Measurements from ENCODE around the gene WBP1L.
A peak's percentile ranks its signal among the peaks of the same experiment; 100 is the strongest.
"Not testable (repeated sequence)": the region's sequence is repeated elsewhere in the genome, so short reads cannot be mapped to it uniquely, and the experiment has no call there.

Gene WBP1L

DNA sequence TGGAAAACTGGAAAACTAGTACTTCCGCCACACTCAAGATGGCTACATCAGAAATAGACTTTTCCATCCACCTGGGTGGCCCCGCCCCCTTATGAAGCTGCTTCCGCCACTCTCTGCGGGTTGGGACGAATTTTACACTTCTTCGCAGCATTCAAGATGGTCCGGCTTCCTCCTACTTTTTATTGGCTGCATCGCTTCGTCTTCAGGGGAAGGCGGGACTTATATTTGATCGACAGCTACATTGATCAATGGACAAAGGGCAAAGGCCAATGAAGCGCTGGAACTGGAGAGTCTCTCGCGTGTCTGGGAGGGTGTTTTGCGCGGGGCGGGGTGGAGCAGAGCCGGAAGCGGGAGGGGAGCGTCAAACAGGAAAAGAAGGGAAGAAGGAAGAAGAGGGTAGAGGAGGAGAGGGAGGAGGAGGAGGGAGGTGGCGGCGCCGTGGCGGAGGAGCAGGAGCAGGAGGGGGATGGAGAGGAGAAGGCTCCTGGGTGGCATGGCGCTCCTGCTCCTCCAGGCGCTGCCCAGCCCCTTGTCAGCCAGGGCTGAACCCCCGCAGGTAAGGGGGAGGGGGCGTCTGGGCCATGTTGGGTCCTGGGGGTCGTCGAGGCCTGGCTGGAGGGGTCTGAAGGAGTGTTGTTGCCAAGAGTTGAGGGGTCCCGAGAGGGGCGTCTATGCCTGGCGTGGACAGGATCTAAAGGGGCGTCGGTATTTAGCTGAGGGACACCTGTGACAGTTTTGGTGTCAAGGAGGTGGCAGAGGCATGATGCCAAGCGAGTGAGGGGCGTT, at the start of gene WBP1L:
TSS of gene WBP1L (plus strand) at position 361 of the 786 bp plus-strand sequence. CDS start at position 467, 106 bp downstream.
- peak; percentile 89 to 92 for DNase-seq (ENCODE audit: low read depth in 2 of 2)

DNA sequence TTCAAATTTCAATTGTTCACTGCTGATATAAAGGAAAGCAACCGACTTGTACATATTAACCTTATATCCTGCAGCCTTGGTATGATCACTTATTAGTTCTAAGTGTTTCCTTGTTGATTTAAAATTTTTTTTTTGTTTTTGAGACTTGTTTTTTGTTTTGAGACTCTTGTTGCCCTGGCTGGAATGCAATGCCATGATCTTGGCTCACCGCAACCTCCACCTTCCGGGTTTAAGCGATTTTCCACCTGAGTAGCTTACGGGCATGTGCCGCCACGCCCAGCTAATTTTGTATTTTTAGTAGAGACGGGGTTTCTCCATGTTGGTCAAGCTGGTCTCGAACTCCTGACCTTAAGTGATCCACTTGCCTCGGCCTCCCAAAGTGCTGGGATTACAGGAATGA, 48.3 kb upstream of the WBP1L start:
- not testable (repeated sequence) for DNase-seq (ENCODE audit: low read depth in 2 of 2)

DNA sequence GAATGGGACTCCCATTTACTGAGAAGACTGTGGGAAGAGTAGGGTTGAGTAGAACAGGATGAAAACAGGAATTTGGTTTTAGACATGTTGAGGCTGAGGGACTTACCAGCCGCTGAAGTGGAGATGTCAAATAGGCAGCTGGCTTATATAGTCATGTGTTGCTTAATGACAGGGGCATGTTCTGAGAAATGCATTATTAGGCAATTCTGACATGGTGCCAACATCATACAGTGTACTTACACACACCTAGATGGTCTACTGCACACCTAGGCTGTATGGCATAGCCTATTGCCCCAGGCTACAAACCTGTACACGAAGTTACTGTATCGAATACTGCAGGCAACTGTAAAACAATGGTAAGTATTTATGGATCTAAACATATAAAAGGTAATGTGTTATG, 47.0 kb upstream of the WBP1L start:
- DNase-seq (ENCODE audit: low read depth in 2 of 2) = no peak

DNA sequence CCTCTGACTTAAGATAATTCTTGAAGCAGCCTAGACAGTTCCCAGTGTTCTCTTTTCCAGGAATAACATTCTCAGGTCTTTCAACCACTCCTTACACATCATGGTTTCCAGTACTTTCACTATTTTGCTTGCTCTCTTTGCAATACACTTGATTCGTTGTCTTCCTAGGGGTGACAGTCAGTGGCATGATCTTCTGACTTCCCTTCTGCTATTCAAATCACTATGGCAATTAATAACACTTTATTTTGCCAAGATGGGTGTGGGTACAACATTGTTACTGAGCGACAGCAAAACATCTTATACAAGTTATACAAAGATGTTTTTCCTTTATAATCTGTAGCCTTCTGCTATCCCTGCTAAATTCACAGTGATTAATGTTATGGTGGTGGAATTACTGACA, 44.9 kb upstream of the WBP1L start:
- DNase-seq (ENCODE audit: low read depth in 2 of 2) = no peak

DNA sequence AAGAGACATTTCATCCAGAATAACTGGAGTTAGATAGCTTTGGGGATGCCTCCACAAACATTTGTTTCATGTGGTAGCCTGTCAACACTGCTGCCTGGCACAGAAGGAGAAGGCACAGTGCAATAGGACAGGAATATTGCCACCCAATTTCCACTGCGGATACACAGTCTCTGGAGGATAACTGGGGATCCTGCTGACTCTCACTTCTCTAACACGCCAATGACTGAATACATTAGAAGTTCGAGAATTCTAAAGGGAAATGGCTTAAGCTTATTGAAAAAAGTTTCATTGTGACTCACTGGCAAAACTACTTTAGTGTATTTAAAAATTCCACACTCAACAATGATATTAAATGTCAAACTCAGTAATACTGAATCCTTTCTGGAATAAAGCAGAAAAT, 42.5 kb upstream of the WBP1L start:
- DNase-seq (ENCODE audit: low read depth in 2 of 2) = no peak

DNA sequence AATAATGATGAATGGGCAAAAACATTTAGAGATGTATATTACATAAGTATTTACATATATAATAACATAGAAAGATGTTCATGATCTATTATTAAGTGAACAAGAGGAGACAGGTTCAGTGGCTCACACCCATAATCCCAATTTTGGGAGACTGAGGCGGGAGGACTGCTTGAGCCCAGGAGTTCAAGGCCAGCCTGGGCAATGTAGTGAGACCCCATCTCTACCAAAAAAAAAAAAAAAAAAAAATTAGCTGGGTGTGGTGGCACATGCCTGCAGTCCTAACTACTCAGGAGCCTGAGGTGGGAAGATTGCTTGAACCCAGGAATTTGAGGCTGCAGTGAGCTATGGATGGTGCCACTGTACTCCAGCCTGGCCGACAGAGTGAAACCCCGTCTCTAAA, 42.0 kb upstream of the WBP1L start:
- DNase-seq (ENCODE audit: low read depth in 2 of 2) = no peak

DNA sequence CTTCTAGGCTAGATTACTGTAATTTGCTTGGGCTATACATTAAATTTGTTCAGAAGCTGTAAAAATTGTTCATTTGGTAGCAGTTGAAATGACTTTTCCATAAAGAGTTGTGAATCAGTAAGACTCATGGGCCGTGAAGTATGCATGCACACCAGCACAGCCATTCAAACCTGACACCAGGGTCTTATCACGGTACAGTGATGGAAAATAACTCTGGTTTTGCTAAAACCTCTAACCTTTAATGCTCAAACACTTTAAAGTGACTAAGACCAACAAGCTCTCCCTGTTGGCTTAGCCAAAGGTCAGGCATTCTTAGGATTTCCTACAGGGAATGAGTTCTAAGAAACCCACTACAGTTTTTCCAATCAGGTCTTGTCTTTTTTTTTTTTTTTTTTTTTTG, 41.0 kb upstream of the WBP1L start:
- no peak for DNase-seq (ENCODE audit: low read depth in 2 of 2)

DNA sequence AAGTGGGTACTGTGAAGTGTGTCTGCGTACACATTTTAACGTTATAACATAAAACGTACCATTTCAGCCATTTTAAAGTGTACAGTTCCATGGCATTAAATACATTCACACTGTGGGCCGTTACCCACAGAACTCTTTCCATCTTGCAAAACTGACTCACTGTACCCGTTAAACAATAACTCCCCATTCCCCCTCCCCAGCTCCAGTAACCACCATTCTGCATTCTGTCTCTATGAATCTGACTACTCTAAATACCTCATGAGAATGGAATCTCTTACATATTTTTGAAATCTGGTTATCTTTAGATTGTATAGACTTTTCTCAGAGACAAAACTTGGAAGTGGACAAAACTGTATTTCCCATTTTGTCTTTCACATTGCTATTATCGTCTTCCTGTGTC, 38.8 kb upstream of the WBP1L start:
- DNase-seq (ENCODE audit: low read depth in 2 of 2) = no peak

DNA sequence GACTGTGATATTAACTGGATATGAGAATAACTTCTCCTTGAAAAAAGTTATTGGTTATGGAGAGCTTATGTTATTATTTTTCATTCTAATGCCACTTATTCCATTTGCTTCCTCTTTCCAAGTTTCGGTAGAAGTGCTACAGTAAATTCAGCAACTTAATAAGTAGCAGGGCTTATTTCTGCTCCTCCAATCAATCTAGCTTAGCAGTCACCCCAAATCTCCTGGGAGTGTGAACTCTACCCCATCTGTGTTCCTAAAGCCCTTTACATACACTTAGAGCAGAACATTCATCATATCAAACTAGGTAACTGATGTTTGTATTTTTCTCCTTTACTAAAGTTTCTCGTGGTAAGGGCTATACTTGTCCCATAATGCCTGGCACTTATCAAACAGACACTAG, 38.2 kb upstream of the WBP1L start:
- no peak for DNase-seq (ENCODE audit: low read depth in 2 of 2)

DNA sequence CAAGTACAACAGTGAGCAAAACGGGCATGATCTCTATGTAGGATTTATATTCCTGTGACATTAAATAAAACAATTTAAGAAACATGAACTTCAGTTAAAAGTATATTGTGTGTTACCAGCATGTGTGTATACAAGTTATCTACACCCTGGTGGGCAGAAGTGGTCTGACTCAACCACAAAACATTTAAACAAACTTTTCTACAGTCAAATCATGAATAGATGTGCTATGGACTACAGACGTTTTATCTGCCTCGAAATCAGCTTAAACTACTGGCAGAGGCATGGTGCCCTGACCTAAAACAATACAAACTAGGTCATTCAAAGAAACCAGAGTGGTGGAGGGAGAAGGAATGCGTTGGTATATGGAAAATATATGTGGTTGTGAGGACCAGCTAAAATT, 33.1 kb upstream of the WBP1L start:
- DNase-seq (ENCODE audit: low read depth in 2 of 2) = no peak

DNA sequence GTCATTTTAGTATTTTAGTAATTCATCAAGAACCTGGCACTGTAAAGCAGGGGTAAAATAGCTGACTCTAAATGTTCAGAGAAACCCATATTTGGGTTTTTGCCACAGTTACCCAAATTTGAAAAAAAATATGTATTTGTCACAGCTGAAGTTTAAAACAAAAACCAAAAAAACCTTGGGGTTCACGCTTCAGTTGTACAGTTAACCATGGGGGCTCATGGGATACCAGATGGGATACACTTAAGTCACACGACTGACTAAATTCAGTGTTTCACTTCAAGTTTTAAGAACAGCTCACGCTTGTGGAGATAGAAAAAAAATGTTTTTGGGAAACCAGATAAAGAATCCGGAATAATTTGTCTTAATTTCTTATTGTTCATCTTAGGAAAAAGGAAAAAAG, 31.7 kb upstream of the WBP1L start:
- no peak for DNase-seq (ENCODE audit: low read depth in 2 of 2)

DNA sequence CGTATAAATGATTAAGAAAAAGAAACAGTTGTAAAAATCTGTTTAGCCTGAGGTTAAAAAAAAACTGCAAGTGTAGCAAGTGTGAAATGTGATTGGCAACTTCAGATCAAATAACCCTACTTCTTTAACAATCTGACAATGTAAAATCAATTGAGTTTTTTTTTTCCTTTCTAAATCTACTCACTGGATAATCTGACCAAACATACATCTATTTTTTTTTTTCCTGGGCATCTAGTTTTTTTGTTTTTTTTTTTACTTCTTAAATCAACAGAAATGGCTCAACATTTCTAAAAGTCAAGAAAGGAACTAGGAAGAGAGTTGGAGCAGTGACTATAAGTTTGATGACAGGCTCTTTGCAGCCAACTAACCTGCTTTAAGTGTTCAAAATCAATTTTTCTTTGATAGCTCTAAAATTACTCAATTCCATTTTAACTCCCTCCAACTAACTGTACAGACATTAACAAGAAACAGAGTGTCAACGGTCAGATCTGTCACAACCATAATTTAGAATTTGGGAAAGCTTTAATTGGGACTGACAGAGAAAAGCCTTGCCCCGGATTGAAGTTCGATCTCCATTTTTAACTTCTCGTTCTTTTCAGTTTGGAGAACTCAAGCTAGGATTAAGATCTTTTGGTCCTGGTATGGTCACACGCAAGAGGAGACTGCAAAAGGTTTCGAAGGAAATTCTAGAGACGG, 30.8 kb upstream of the WBP1L start:
- DNase-seq (ENCODE audit: low read depth in 2 of 2) = no peak

DNA sequence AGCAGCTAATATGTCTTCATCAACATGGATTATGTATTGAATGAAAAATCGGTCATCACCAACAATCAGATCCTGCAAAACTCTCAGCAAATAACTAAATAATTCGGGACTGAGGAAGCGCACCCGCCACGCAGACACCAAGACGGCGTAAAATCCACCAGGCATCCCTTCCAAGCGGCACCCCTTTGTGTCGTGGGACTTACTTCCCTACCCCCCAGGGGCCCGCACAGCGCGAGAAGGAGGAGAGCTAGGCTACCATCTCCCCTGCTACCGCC, 30.3 kb upstream of the WBP1L start:
- DNase-seq (ENCODE audit: low read depth in 2 of 2) = peak in 1 of 2 donors; percentile 69

DNA sequence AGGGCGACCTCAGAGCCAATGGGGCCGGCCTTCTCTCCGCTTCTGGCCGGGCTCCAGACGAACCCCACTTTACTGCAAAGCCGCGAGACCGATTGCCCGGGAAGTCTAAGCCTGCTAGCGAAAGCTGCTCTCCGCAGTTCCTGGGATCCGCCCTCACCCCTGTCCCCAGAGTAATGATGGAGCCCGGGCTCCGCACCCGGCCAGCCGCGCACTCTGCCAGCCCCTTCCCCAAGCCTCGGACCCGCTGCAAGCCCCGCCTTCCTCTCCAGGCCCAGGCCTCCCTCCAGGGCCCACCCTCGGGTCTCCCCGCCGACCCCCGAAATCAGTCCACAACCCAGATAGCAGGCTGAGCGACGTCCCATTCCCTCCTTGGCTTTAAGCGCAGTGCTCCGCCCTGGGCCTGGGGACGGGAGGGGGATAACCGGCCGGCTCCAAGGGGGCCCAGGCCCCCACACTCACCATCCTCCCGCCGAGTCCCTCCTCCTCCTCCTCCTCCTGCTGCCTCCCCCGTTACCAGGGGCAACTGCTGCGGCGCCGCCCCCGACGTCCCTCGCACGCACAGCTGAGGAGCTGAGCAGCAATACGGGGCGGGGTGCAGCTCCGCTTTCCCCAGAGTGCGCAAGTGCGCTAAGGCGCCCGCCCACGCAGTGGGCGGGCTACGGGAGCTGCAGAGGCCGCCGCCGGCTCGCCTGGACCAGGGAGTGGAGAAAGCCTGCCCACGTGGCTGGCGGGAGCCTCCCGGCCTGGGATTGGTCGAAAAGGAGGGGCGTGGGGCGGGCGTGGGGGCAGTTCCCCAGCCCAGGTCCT, 29.7 kb upstream of the WBP1L start, which contains the start of gene ARL3:
TSS of gene ARL3 (minus strand) at position 584 of the 807 bp plus-strand sequence. CDS start at position 462, 122 bp downstream.
- DNase-seq (ENCODE audit: low read depth in 2 of 2) = peak; percentile 94 to 99

DNA sequence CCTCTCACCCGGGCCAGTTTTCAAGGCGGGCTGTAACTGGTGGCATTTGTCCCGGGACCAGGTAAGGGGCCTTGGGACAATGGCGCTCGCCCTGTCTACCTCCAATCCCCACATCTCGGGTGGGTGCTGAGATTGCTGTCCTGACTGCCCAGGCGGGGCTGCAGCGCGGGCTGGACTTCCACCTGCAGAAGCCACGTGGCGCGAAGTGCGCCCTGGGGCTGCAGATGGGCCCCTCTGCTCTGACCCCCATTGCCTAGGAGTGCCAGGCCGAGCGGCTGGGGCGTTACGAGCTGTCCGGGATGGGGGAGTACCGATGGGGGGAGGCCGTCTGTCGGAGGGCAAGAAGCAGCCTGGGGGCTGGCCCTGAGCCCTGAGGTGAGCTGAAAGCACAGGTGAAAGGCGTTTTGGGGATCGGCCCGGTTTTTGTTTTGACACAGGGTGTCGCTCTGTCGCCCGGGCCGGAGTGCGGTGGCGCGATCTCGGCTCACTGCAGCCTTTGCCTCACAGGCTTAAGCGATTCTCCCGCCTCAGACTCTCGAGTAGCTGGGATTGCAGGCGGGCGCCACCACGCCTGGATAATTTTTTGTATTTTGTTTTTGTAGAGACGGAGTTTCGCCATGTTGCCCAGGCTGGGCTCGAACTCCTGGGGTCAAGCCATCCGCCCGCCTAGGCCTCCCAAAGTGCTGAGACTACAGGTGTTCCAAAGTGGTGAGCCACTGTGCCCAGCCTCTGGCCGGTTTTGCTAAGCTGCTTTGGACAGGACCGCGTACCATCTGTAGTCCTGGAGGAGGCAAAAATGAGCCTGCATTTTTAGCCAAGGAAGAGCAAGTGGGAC, 28.9 kb upstream of the WBP1L start, which contains the start of gene SFXN2:
TSS of gene SFXN2 (plus strand) at position 16 of the 835 bp plus-strand sequence. CDS start 12,001 bp downstream, outside the sequence.
- peak; percentile 33 to 39 for DNase-seq (ENCODE audit: low read depth in 2 of 2)

DNA sequence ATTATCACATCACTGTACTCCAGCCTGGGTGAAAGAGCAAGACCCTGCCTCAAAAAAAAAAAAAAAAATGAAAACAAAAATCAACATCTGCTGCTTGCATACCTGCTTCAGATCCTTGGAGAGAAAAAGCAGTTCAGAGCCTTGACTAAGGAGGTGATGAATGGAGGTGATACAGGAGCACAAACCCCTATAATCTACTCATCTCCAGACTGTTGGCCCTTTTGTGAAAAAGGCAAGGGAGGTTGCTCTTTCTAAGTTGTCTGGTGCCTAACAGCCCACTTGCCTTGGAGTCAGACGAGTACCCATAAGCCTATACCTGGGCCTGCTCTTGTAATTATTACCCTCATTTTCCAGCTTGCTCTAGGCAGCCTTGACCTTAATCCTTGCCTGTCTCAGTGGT, 27.9 kb upstream of the WBP1L start:
- DNase-seq (ENCODE audit: low read depth in 2 of 2) = no peak

DNA sequence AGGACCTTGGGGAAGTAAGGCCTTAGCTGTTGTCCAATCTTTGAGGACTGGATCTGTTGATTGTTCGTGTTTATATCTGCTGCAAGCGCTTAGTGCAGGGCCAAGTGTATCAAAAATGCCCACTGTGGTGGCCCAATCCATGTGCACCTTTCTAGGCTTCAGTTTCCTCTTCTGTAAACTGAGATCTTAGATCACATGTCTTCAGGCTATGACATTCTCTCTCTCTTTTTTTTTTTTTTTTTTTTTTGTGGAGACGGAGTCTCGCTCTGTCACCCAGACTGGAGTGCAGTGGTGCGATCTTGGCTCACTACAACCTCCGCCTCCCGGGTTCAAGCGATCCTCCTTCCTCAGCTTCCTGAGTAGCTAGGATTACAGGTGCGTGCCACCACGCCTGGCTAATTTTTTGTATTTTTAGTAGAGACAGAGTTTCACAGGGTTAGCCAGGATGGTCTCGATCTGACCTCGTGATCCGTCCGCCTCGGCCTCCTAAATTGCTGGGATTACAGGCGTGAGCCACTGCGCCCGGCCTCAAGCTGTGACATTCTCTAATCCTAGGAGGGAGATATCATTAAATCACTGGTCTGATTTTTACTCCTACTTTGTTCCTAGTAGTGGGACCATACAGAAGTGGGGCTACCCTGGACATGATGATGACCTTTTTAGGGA, 26.7 kb upstream of the WBP1L start:
- not testable (repeated sequence) for DNase-seq (ENCODE audit: low read depth in 2 of 2)

DNA sequence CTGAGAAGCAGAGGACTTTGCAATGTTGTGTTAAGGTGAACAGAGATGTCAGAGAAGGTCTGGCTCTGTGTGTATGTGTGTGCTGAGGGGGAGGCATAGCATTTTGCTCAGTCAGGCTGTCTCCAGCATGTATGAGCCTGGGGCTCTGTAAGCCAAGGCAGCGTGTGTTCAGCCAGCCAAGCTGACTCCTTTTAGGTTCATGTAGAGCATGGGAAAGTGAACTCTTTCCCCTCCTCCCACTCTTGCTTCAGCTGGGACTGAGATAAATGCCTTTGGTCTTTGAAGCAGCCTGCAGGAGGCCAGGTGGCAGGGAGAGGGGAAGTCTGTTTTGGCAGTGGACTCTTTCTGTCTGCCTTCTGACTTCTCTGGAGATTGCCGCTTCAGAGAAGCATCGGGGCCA, 25.5 kb upstream of the WBP1L start:
- DNase-seq (ENCODE audit: low read depth in 2 of 2) = no peak

DNA sequence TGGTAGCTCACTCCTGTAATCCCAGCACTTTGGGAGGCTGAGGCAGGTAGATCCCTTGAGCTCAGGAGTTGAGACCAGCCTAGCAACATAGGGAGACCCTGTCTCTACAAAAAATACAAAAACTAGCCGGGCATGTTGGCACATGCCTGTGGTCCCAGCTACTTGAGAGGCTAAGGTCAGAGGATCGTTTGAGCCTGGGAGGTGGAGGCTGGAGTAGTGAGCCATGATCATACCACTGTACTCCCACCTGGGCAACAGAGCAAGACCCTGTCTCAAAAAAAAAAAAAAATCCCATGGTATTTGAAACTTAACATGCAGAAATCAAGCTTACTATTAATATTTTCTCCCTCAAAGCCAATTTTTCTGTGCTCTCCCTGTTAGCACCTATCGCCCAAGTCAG, 23.4 kb upstream of the WBP1L start:
- no peak for DNase-seq (ENCODE audit: low read depth in 2 of 2)

DNA sequence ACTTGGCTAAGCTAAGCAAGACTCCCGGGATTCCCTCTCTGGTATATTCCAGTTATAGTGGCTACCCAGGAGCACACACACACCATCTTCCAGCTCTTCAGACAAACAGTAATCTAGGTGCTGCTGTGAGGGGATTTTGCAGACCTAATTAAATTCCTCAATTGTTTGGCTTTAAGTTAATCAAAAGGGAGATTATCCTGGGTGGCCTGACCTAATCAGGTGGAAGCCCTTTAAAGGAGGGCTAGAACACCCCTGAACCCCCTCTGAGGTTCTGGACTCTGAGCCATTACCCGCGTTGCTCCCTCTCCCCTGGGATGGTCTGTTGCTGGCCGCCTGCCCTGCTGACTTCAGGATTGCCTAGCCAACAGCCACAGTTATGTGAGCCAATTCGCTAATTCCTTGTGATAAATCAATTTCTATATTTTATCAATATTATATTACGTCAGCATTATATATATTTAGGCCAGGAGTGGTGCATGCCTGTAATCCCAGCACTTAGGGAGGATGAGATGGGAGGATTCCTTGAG, 22.9 kb upstream of the WBP1L start:
- no peak for DNase-seq (ENCODE audit: low read depth in 2 of 2)

DNA sequence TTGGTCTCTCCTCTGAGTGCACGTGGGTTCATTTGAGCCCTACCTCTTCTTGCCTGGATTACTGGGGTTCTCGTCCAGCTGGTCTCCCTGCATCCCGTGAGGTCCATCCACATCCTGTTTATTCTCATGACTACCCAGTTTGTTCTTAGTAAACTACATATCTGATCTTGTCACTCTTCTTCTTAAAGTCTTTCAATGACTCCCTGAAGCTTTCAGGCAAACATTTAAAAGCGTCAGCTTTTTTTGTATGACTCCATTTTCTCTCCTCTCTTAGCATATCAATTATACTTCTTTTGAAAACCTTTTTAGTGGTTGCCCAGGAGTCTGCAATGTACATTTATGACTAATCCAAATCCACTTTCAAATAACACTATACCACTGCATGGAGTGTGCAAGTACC, 21.8 kb upstream of the WBP1L start:
- DNase-seq (ENCODE audit: low read depth in 2 of 2) = no peak

All from stimulated activated CD4-positive, alpha-beta T cell treated with anti-CD3 and anti-CD28 coated beads, Interleukin-4, amount 100 ng/mL, for 48 hours (primary cell).